MCF 10A (cell line): ENCODE results near the gene PIK3CD. TPM values are rescaled to one million over a fixed set of nuclear protein-coding genes. Genes with fewer than 3 reads are reported as not detected.

Experiments used
- BruUV-seq: library from RNA; stranded (reverse); fragments of 400-500 nt; replicated peaks from 2 replicates; lab custom pipeline; 2021; lab: Mats Ljungman, UMichigan
- CTCF ChIA-PET: fragments of 300-600 bp; sonication (Branson Sonifier 250); formaldehyde crosslinking; extraction: SDS; loops from one replicate; lab custom pipeline; 2021; ENCODE audit warnings: antibody characterized with exemption, inconsistent platforms; lab: Yijun Ruan, JAX
- POLR2A ChIA-PET: fragments of 300-600, 350-650 bp; sonication (Branson Sonifier 250); formaldehyde crosslinking; extraction: SDS; loops from one replicate; lab custom pipeline; 2020; ENCODE audit warnings: antibody characterized with exemption, inconsistent platforms; lab: Yijun Ruan, JAX
- DNase-seq: peaks from one replicate; pipeline ENCODE4 v3.0.0-alpha.2; 2018; ENCODE audit not compliant: unreplicated experiment
- H3K27ac Mint-ChIP-seq: one replicate; pipeline ENCODE4 v1.8.0; 2022; ENCODE audit warnings: mild to moderate bottlenecking, low read depth, mixed read lengths; ENCODE audit not compliant: unreplicated experiment
- H3K27me3 Mint-ChIP-seq: one replicate; pipeline ENCODE4 v1.8.0; 2022; ENCODE audit warnings: mixed read lengths; ENCODE audit not compliant: insufficient read depth, unreplicated experiment
- H3K36me3 Mint-ChIP-seq: one replicate; pipeline ENCODE4 v1.8.0; 2022; ENCODE audit warnings: mild to moderate bottlenecking, moderate library complexity, mixed read lengths; ENCODE audit not compliant: insufficient read depth, unreplicated experiment
- H3K4me1 Mint-ChIP-seq: one replicate; pipeline ENCODE4 v1.8.0; 2022; ENCODE audit warnings: mixed read lengths; ENCODE audit not compliant: insufficient read depth, unreplicated experiment
- H3K4me3 Mint-ChIP-seq: one replicate; pipeline ENCODE4 v1.8.0; 2022; ENCODE audit warnings: mild to moderate bottlenecking, moderate library complexity, mixed read lengths; ENCODE audit not compliant: unreplicated experiment
- H3K9me3 Mint-ChIP-seq: one replicate; pipeline ENCODE4 v1.8.0; 2022; ENCODE audit warnings: mixed read lengths; ENCODE audit not compliant: unreplicated experiment
- CTCF ChIP-seq: fragments of 200-600 bp; IDR thresholded peaks from one replicate; pipeline ENCODE4 v1.8.0; 2022; ENCODE audit warnings: antibody characterized with exemption, mild to moderate bottlenecking; ENCODE audit not compliant: unreplicated experiment
- intact Hi-C: fragments of 100-400 bp; cut with micrococcal nuclease; formaldehyde crosslinking; loops from 2 replicates; pipeline ENCODE4 v1.14.1; 2022
- total RNA-seq: library from RNA; stranded (reverse); gene quantifications from 2 replicates; pipeline ENCODE4 v1.2.3, GENCODE V29; 2022

The PIK3CD gene
- total RNA-seq, 1 experiment from 2014 or later = 7.0 TPM

DNA sequence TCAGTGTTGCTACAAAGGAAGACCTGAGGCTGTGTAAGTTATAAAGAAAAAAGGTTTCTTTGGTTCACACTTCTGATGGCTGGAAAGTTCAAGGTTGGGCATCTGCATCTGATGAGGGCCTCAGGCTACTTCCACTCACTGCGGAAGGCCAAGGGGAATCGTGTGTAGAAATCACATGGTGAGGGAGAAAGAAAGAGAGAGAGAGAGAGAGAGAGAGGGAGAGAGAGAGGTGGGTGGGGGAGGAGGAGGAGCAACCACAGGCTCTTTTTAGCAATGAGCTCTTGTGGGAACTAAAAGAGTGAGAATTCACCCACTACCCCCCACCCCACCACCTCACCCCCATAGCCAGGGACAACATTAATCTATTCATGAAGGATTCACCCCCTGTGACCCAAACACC, 112.4 kb downstream of the PIK3CD start:
- Mint-ChIP-seq H3K27ac (peak overlapping the region; percentile 14), H3K4me3 (no peak overlapping the region)

GRCh38 chr1:9764550-9764949, 113.0 kb downstream of the PIK3CD start:
- peaks cover 6% of the 10 kb centered on the region for H3K4me1 Mint-ChIP-seq
- peaks cover 28% of the 10 kb centered on the region for H3K36me3 Mint-ChIP-seq
- intact Hi-C loops = no loop called here
- POLR2A ChIA-PET = no interaction called here
- BruUV-seq = no TSS peak
- H3K9me3 Mint-ChIP-seq = no peaks in the 10 kb centered on the region
- DNase-seq = no peak
- TF ChIP-seq CTCF = no peak
- no peaks in the 10 kb centered on the region for H3K27me3 Mint-ChIP-seq
- H3K4me3 Mint-ChIP-seq = no peak overlapping the region
- H3K27ac Mint-ChIP-seq = peak overlapping the region; percentile 74
- CTCF ChIA-PET = interaction anchor here (0.7 to 1.6 kb wide), 2 partner anchors 18 to 138 kb away, joined by 4 to 5 read pairs; no protein-coding TSS in a partner anchor

More for the DNA sequence above, 112.4 kb downstream of the PIK3CD start:
- peaks cover 22% of the 10 kb centered on the region for H3K36me3 Mint-ChIP-seq
- H3K27me3 Mint-ChIP-seq = no peaks in the 10 kb centered on the region
- ChIA-PET POLR2A (no interaction called here), CTCF (no interaction called here)
- no peak for TF ChIP-seq CTCF
- H3K9me3 Mint-ChIP-seq = no peaks in the 10 kb centered on the region
- DNase-seq = no peak
- intact Hi-C loops = no loop called here
- no TSS peak for BruUV-seq
- H3K4me1 Mint-ChIP-seq = peaks cover 6% of the 10 kb centered on the region

DNA sequence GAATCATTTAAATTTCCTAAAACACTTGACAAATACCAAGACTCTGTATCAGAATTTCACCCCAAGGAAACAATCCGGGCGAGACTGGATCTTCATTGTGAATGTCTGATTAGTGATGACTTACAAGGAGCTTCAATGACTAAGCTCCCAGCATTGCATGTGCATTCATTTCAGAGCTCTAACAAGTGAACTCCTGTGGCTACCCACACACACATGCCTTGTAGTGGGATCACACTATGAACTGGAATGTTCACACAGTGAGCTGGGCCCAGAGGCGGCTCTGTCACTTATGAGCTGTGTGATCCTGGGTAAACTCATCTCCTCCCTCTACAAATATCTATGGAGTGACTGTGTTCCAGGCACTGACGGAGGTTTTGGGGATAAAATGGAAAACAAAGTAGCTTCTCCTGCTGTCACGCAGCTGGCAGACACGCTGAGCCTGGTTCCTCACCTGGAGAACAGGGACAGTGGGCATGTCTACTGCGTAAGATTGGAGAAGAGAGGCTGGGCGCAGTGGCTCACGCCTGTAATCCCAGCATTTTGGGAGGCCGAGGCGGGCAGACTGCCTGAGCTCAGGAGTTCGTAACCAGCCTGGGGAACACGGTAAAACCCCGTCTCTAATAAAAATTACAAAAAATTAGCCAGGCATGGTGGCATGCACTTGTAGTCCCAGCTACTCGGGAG, 115.4 kb downstream of the PIK3CD start:
- Mint-ChIP-seq H3K4me1 (peaks cover 6% of the 10 kb centered on the region), H3K36me3 (peaks cover 33% of the 10 kb centered on the region), H3K4me3 (peak overlapping the region; percentile 10), H3K27ac (peak overlapping the region; percentile 74), H3K27me3 (no peaks in the 10 kb centered on the region), H3K9me3 (no peaks in the 10 kb centered on the region)
- DNase-seq = peak; percentile 93
- TF ChIP-seq CTCF = no peak
- no TSS peak for BruUV-seq
- ChIA-PET POLR2A (interaction anchor here (0.6 to 2.9 kb wide), 23 partner anchors 8 to 1678 kb away, joined by 3 to 14 read pairs (median 4); partner anchors contain the start of genes LZIC, NMNAT1 and UBE4B), CTCF (interaction anchor here (0.5 to 1.9 kb wide), 8 partner anchors 10 to 291 kb away, joined by 3 to 13 read pairs (median 3); no protein-coding TSS in a partner anchor)
- intact Hi-C loops = no loop called here

DNA sequence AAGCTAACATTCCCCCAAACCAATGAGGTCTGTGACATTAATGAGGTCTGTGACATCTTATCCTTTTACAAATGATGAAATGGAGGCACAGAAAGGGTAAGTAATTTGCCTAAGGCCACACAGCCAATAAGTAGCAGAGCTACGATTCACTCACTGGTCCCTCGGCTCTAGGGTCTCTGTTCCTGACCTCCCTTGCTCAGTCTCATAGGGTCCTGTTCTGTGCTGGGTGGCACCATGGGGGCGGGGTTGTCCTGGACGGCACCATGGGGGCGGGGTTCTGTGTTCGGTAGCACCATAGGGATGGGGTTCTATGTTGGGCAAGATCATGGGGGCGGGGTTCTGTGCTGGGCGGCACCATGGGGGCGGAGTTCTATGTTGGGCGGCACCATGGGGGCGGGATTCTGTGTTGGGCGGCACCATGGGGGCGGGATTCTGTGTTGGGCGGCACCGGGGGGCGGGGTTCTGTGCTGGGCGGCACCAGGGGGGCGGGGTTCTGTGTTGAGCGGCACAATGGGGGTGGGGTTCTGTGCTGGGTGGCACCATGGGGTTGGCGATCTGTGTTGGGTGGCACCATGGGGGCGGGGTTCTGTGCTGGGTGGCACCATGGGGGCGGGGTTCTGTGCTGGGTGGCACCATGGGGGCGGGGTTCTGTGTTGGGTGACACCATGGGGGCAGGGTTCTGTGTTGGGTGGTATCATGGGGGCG, 116.6 kb downstream of the PIK3CD start:
- ChIA-PET CTCF (interaction anchor here (0.6 to 1.7 kb wide), 2 partner anchors 141 to 802 kb away, joined by 5 to 7 read pairs; no protein-coding TSS in a partner anchor), POLR2A (interaction anchor here (0.5 to 2.9 kb wide), 4 partner anchors 26 to 68 kb away, joined by 3 to 14 read pairs (median 6); no protein-coding TSS in a partner anchor)
- BruUV-seq = no TSS peak
- intact Hi-C loops = no loop called here
- DNase-seq = peak; percentile 25
- Mint-ChIP-seq H3K9me3 (no peaks in the 10 kb centered on the region), H3K27me3 (no peaks in the 10 kb centered on the region), H3K36me3 (peaks cover 34% of the 10 kb centered on the region), H3K4me1 (peaks cover 6% of the 10 kb centered on the region), H3K27ac (no peak overlapping the region), H3K4me3 (no peak overlapping the region)
- no peak for TF ChIP-seq CTCF
